ENCODE data around the gene LGALS4.

Gene LGALS4

GRCh38 chr19:38841180-38841766 lies 28.5 kb upstream of the LGALS4 start:
- Histone ChIP-seq H3K27me3 (ENCODE audit: insufficient read depth, low read length) (no peaks in the 10 kb centered on the region), H3K9me3 (ENCODE audit: insufficient read depth, low read depth, low read length) (no peaks in the 10 kb centered on the region), H2BK12ac (ENCODE audit: low read length) (no peak overlapping the region), H3K36me3 (ENCODE audit: control insufficient read depth in 1 of 2, insufficient read depth in 2 of 2, low read length in 2 of 2) (peaks cover 84 to 91% of the 10 kb centered on the region in 2 experiments), H4K12ac (ENCODE audit: low read depth, low read length) (no peak overlapping the region), H2BK5ac (ENCODE audit: low read depth, low read length, poor library complexity) (no peak overlapping the region), H2AFZ (ENCODE audit: insufficient read depth, low read length, poor library complexity) (no peak overlapping the region), H3K4ac (ENCODE audit: low read depth, low read length) (peak overlapping the region; percentile 34), H3K9ac (ENCODE audit: low read length) (no peak overlapping the region), H3K4me3 (ENCODE audit: low read depth, low read length) (no peak overlapping the region), H3K23ac (ENCODE audit: low read length) (no peak overlapping the region), H2BK120ac (ENCODE audit: insufficient read depth, low read length, poor library complexity) (no peak overlapping the region), H3K27ac (ENCODE audit: low read depth, low read length) (peak overlapping the region; percentile 71), H3K79me1 (ENCODE audit: low read length) (peaks cover 30% of the 10 kb centered on the region), H3K4me1 (ENCODE audit: control insufficient read depth in 1 of 2, insufficient read depth in 2 of 2, low read length in 2 of 2) (peaks cover 38 to 43% of the 10 kb centered on the region in 2 experiments), H3K14ac (ENCODE audit: low read length) (no peak overlapping the region), H3K79me2 (ENCODE audit: control insufficient read depth, insufficient read depth, low read length, poor library complexity) (peaks cover 12% of the 10 kb centered on the region), H4K91ac (ENCODE audit: low read depth, low read length) (no peak overlapping the region), H4K8ac (ENCODE audit: low read depth, low read length) (peak overlapping the region; percentile 32), H3K18ac (ENCODE audit: low read length) (peak overlapping the region; percentile 60), H3K4me2 (ENCODE audit: low read length) (no peak overlapping the region), H2AK5ac (ENCODE audit: low read length) (no peak overlapping the region)
- no peak for DNase-seq
- WGBS (ENCODE audit: extremely low coverage, insufficient coverage, insufficient read length): no CpG with 5 or more reads among the region's 12 CpGs

GRCh38 chr19:38840583-38840968 lies 27.8 kb upstream of the LGALS4 start:
- Histone ChIP-seq H3K4me1 (ENCODE audit: control insufficient read depth in 1 of 2, insufficient read depth in 2 of 2, low read length in 2 of 2) (peaks cover 43 to 48% of the 10 kb centered on the region in 2 experiments), H3K27me3 (ENCODE audit: insufficient read depth, low read length) (no peaks in the 10 kb centered on the region), H2AK5ac (ENCODE audit: low read length) (no peak overlapping the region), H3K14ac (ENCODE audit: low read length) (no peak overlapping the region), H3K4ac (ENCODE audit: low read depth, low read length) (peak overlapping the region; percentile 2), H3K36me3 (ENCODE audit: control insufficient read depth in 1 of 2, insufficient read depth in 2 of 2, low read length in 2 of 2) (peaks cover 84 to 90% of the 10 kb centered on the region in 2 experiments), H3K79me2 (ENCODE audit: control insufficient read depth, insufficient read depth, low read length, poor library complexity) (peaks cover 12% of the 10 kb centered on the region), H3K79me1 (ENCODE audit: low read length) (peaks cover 34% of the 10 kb centered on the region), H2BK120ac (ENCODE audit: insufficient read depth, low read length, poor library complexity) (no peak overlapping the region), H3K27ac (ENCODE audit: low read depth, low read length) (peak overlapping the region; percentile 71), H3K18ac (ENCODE audit: low read length) (no peak overlapping the region), H3K23ac (ENCODE audit: low read length) (no peak overlapping the region), H2BK12ac (ENCODE audit: low read length) (no peak overlapping the region), H3K4me2 (ENCODE audit: low read length) (no peak overlapping the region), H3K4me3 (ENCODE audit: low read depth, low read length) (no peak overlapping the region), H4K12ac (ENCODE audit: low read depth, low read length) (no peak overlapping the region), H4K8ac (ENCODE audit: low read depth, low read length) (no peak overlapping the region), H3K9ac (ENCODE audit: low read length) (no peak overlapping the region), H2AFZ (ENCODE audit: insufficient read depth, low read length, poor library complexity) (no peak overlapping the region), H4K91ac (ENCODE audit: low read depth, low read length) (peak overlapping the region; percentile 2), H2BK5ac (ENCODE audit: low read depth, low read length, poor library complexity) (peak overlapping the region; percentile 10), H3K9me3 (ENCODE audit: insufficient read depth, low read depth, low read length) (no peaks in the 10 kb centered on the region)
- WGBS (ENCODE audit: extremely low coverage, insufficient coverage, insufficient read length): no CpG with 5 or more reads among the region's 5 CpGs
- DNase-seq: no peak

- H4K8ac ChIP-seq (ENCODE audit: low read depth, low read length): no peak overlapping the region
- no peak overlapping the region for H3K23ac ChIP-seq (ENCODE audit: low read length)
- peak overlapping the region; percentile 2 for H3K4ac ChIP-seq (ENCODE audit: low read depth, low read length)
- no peak overlapping the region for H4K12ac ChIP-seq (ENCODE audit: low read depth, low read length)
- peak overlapping the region; percentile 10 for H2BK5ac ChIP-seq (ENCODE audit: low read depth, low read length, poor library complexity)
- H3K9ac ChIP-seq (ENCODE audit: low read length): no peak overlapping the region
- H2BK12ac ChIP-seq (ENCODE audit: low read length): no peak overlapping the region
- H3K79me2 ChIP-seq (ENCODE audit: control insufficient read depth, insufficient read depth, low read length, poor library complexity): peaks cover 12% of the 10 kb centered on the region
- H3K4me3 ChIP-seq (ENCODE audit: low read depth, low read length): no peak overlapping the region
- H2BK120ac ChIP-seq (ENCODE audit: insufficient read depth, low read length, poor library complexity): no peak overlapping the region
- peak overlapping the region; percentile 96 for H3K27ac ChIP-seq (ENCODE audit: low read depth, low read length)
- H3K18ac ChIP-seq (ENCODE audit: low read length): peak overlapping the region; percentile 52
- WGBS (ENCODE audit: extremely low coverage, insufficient coverage, insufficient read length): no CpG with 5 or more reads among the region's 28 CpGs
- H3K4me2 ChIP-seq (ENCODE audit: low read length): no peak overlapping the region
- no peaks in the 10 kb centered on the region for H3K27me3 ChIP-seq (ENCODE audit: insufficient read depth, low read length)
- H3K9me3 ChIP-seq (ENCODE audit: insufficient read depth, low read depth, low read length): no peaks in the 10 kb centered on the region
- peaks cover 44 to 51% of the 10 kb centered on the region in 2 experiments for H3K4me1 ChIP-seq (ENCODE audit: control insufficient read depth in 1 of 2, insufficient read depth in 2 of 2, low read length in 2 of 2)
- no peak overlapping the region for H2AK5ac ChIP-seq (ENCODE audit: low read length)
- peak overlapping the region; percentile 55 for H4K91ac ChIP-seq (ENCODE audit: low read depth, low read length)
- DNase-seq: peak in 1 of 2 donors; percentile 9
- peaks cover 79 to 88% of the 10 kb centered on the region in 2 experiments for H3K36me3 ChIP-seq (ENCODE audit: control insufficient read depth in 1 of 2, insufficient read depth in 2 of 2, low read length in 2 of 2)
- H3K14ac ChIP-seq (ENCODE audit: low read length): peak overlapping the region; percentile 15
- H3K79me1 ChIP-seq (ENCODE audit: low read length): peaks cover 34% of the 10 kb centered on the region
- no peak overlapping the region for H2AFZ ChIP-seq (ENCODE audit: insufficient read depth, low read length, poor library complexity)
Measured at GRCh38 chr19:38839816-38840582, 27.3 kb upstream of the LGALS4 start.

- Histone ChIP-seq H3K18ac (ENCODE audit: low read length) (peak overlapping the region; percentile 95), H2AK5ac (ENCODE audit: low read length) (no peak overlapping the region), H3K4ac (ENCODE audit: low read depth, low read length) (no peak overlapping the region), H3K9me3 (ENCODE audit: insufficient read depth, low read depth, low read length) (no peaks in the 10 kb centered on the region), H2AFZ (ENCODE audit: insufficient read depth, low read length, poor library complexity) (no peak overlapping the region), H3K4me1 (ENCODE audit: control insufficient read depth in 1 of 2, insufficient read depth in 2 of 2, low read length in 2 of 2) (peaks cover 44 to 51% of the 10 kb centered on the region in 2 experiments), H2BK12ac (ENCODE audit: low read length) (peak overlapping the region; percentile 10), H3K79me1 (ENCODE audit: low read length) (peaks cover 34% of the 10 kb centered on the region), H3K27me3 (ENCODE audit: insufficient read depth, low read length) (no peaks in the 10 kb centered on the region), H3K36me3 (ENCODE audit: control insufficient read depth in 1 of 2, insufficient read depth in 2 of 2, low read length in 2 of 2) (peaks cover 71 to 80% of the 10 kb centered on the region in 2 experiments), H4K91ac (ENCODE audit: low read depth, low read length) (peak overlapping the region; percentile 93), H4K12ac (ENCODE audit: low read depth, low read length) (no peak overlapping the region), H2BK5ac (ENCODE audit: low read depth, low read length, poor library complexity) (peak overlapping the region; percentile 95), H3K9ac (ENCODE audit: low read length) (no peak overlapping the region), H3K14ac (ENCODE audit: low read length) (peak overlapping the region; percentile 92), H3K4me3 (ENCODE audit: low read depth, low read length) (no peak overlapping the region), H4K8ac (ENCODE audit: low read depth, low read length) (peak overlapping the region; percentile 84), H3K27ac (ENCODE audit: low read depth, low read length) (peak overlapping the region; percentile 96), H3K79me2 (ENCODE audit: control insufficient read depth, insufficient read depth, low read length, poor library complexity) (peaks cover 12% of the 10 kb centered on the region), H3K23ac (ENCODE audit: low read length) (no peak overlapping the region), H2BK120ac (ENCODE audit: insufficient read depth, low read length, poor library complexity) (peak overlapping the region; percentile 21), H3K4me2 (ENCODE audit: low read length) (no peak overlapping the region)
- peak; percentile 11 to 42 for DNase-seq
- no CpG with 5 or more reads among the region's 12 CpGs for WGBS (ENCODE audit: extremely low coverage, insufficient coverage, insufficient read length)
Measured at GRCh38 chr19:38838986-38839761, 26.4 kb upstream of the LGALS4 start.
